ENCODE measurements around the gene PTPN4. TPM values are rescaled to one million over a fixed set of nuclear protein-coding genes. Genes with fewer than 3 reads are reported as not detected.

The PTPN4 gene
- total and polyA plus RNA-seq, 9 of the 15 experiments (the other 6 are each of a cell fraction or from before 2014, with no cell fraction given): 5.0 to 32.8 (median 27.3) TPM

DNA sequence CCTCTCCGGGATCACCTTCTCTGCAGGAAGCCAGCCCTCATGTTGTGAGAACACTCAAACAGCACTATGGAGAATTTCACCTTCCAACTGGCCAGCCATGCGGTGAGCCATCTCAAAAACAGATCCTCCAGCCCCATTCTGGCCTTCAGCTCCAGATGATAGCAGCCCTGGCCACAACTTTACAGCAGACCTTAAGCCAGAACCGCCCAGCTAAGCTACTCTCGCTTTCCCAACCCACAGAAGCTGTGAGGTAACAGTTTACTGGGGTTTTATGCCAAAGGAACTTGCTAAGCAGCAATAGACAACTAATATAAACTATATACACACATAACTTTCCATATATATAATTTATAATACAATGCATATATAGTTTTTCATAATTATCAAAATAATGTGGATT lies 11.6 kb upstream of the PTPN4 start (continued):
- TF ChIP-seq, protein P1, sequence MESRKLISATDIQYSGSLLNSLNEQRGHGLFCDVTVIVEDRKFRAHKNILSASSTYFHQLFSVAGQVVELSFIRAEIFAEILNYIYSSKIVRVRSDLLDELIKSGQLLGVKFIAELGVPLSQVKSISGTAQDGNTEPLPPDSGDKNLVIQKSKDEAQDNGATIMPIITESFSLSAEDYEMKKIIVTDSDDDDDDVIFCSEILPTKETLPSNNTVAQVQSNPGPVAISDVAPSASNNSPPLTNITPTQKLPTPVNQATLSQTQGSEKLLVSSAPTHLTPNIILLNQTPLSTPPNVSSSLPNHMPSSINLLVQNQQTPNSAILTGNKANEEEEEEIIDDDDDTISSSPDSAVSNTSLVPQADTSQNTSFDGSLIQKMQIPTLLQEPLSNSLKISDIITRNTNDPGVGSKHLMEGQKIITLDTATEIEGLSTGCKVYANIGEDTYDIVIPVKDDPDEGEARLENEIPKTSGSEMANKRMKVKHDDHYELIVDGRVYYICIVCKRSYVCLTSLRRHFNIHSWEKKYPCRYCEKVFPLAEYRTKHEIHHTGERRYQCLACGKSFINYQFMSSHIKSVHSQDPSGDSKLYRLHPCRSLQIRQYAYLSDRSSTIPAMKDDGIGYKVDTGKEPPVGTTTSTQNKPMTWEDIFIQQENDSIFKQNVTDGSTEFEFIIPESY (CRISPR knock-in tag; IDR thresholded peaks at IDR 0.05): no peak
- TF ChIP-seq SMARCA5 (IDR thresholded peaks at IDR 0.05) (no peak), TCF3 (CRISPR knock-in tag; IDR thresholded peaks at IDR 0.05) (no peak), NFXL1 (CRISPR knock-in tag; IDR thresholded peaks at IDR 0.05) (no peak)
- TF ChIP-seq, protein P2, sequence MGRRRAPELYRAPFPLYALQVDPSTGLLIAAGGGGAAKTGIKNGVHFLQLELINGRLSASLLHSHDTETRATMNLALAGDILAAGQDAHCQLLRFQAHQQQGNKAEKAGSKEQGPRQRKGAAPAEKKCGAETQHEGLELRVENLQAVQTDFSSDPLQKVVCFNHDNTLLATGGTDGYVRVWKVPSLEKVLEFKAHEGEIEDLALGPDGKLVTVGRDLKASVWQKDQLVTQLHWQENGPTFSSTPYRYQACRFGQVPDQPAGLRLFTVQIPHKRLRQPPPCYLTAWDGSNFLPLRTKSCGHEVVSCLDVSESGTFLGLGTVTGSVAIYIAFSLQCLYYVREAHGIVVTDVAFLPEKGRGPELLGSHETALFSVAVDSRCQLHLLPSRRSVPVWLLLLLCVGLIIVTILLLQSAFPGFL (CRISPR knock-in tag; IDR thresholded peaks at IDR 0.05): no peak
- TF ChIP-seq, protein P3, sequence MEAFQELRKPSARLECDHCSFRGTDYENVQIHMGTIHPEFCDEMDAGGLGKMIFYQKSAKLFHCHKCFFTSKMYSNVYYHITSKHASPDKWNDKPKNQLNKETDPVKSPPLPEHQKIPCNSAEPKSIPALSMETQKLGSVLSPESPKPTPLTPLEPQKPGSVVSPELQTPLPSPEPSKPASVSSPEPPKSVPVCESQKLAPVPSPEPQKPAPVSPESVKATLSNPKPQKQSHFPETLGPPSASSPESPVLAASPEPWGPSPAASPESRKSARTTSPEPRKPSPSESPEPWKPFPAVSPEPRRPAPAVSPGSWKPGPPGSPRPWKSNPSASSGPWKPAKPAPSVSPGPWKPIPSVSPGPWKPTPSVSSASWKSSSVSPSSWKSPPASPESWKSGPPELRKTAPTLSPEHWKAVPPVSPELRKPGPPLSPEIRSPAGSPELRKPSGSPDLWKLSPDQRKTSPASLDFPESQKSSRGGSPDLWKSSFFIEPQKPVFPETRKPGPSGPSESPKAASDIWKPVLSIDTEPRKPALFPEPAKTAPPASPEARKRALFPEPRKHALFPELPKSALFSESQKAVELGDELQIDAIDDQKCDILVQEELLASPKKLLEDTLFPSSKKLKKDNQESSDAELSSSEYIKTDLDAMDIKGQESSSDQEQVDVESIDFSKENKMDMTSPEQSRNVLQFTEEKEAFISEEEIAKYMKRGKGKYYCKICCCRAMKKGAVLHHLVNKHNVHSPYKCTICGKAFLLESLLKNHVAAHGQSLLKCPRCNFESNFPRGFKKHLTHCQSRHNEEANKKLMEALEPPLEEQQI (IDR thresholded peaks at IDR 0.05): no peak

All from K562 (cell line).